ENCODE results near the gene CLPTM1L.

Gene CLPTM1L

DNA sequence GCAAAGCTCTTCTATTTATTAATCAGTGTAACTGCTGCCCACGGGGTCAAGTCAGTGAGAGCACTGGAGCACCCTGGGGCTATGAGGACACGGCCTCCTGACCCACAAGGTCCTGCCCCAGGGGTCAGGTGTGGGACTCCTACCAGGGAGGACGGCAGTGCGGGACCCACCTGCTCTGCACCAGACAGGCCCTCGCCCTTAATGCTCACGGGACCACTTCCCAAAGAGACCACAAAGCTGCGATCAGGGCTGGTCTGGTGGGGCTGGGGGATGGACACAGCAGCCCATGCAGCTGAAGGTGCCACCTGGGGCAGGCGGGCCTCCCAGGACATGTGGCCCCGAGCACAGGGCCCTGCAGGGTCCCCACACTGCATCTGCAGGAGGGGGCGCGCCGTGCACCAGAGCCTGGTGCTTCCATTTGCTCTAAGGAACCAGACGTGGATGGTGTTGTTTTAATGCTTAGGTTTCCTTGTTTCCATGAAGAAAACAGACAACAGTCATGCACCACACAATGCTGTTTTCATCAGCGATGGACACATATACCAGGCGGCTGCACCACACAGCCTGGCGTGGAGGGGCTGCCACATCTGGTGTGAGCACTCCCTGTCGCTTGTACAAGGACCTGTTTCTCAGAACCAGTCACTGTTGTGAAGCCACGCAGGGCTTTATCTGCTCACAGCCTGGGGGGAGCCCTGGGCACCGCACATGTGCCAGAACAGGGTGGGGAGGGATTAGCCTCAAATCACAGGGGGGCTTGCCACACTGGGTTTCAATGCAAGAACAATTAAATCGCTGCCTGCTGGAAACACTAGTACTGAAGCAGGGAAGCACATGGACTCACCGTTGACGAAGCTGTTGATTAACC is 22.6 kb downstream of the CLPTM1L start:
- TF ChIP-seq, protein P1, sequence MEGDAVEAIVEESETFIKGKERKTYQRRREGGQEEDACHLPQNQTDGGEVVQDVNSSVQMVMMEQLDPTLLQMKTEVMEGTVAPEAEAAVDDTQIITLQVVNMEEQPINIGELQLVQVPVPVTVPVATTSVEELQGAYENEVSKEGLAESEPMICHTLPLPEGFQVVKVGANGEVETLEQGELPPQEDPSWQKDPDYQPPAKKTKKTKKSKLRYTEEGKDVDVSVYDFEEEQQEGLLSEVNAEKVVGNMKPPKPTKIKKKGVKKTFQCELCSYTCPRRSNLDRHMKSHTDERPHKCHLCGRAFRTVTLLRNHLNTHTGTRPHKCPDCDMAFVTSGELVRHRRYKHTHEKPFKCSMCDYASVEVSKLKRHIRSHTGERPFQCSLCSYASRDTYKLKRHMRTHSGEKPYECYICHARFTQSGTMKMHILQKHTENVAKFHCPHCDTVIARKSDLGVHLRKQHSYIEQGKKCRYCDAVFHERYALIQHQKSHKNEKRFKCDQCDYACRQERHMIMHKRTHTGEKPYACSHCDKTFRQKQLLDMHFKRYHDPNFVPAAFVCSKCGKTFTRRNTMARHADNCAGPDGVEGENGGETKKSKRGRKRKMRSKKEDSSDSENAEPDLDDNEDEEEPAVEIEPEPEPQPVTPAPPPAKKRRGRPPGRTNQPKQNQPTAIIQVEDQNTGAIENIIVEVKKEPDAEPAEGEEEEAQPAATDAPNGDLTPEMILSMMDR (IDR thresholded peaks at IDR 0.05; ENCODE audit: low read depth, low read length): no peak
- no peak overlapping the region for H3K4me3 ChIP-seq (ENCODE audit: low read depth, low read length)
- DNase-seq (ENCODE audit: low read depth, low spot score): no peak
- in situ Hi-C loops (cut with HindIII; ENCODE audit: low sequenced_read_pairs): no loop called here

DNA sequence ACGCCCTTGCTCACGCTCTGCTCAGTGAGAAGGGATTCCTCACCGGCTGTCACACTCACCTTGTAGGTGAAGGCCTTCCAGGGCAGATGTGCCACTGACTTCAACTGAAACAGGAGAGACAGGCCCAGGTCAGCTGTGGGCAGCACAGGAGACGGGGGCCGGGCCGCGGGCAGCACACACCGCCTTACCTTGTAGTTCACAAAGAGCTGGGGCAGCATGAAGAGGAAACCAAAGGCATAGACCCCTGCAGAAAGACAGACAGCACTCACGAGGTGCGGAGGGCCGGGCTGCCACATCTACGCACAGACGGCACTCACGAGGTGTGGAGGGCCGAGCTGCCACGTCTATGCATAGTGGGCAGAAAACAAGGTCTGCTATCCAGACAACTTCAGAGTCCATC is 23.3 kb downstream of the CLPTM1L start:
- in situ Hi-C loops (cut with HindIII; ENCODE audit: low sequenced_read_pairs): no loop called here
- H3K4me3 ChIP-seq (ENCODE audit: low read depth, low read length): no peak overlapping the region
- TF ChIP-seq, protein P1 (IDR thresholded peaks at IDR 0.05; ENCODE audit: low read depth, low read length): no peak
- no peak for DNase-seq (ENCODE audit: low read depth, low spot score)

DNA sequence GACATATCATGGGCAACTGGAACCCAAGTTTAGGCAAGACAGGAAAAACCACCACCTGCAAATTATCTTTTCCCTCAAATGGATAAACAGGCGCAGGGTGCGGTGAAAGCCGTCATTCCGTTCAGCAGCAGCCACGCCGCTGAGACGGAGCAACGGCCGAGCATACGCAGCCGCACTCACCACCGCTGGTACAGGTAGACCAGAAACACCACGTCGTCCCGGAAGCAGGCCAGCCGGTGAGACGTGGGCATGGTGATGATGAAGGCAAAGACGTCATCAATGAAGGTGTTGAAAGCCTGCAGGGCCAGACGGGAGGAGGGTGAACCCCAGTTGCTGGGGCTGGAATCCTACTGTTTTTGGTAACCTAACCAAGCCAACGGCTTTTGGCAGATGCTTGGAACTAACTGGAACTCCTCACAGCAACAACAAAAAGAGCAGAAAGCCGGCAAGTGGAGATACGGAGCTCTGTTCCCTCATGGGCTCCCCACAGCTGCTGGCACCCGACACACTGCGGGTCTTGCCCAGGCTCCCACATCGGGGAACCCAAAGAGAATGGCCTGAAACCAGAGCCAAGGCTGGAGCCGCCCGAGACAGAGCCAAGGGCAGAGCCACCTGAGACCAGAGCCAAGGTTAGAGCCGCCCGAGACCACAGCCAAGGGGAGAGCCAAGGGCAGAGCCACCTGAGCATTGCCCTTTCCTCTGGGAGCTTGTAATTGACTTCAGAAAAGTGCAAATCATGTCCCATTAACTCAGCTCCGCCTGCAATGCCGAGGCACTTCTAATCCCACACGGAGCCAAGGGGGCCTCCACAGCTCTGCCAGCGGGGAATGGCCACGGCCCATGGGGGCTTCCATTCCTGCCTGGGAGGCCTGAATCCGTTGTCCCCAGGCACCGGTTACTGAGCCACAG is 24.2 kb downstream of the CLPTM1L start:
- no peak for DNase-seq (ENCODE audit: low read depth, low spot score)
- H3K4me3 ChIP-seq (ENCODE audit: low read depth, low read length): no peak overlapping the region
- in situ Hi-C loops (cut with HindIII; ENCODE audit: low sequenced_read_pairs): no loop called here
- TF ChIP-seq, protein P1 (IDR thresholded peaks at IDR 0.05; ENCODE audit: low read depth, low read length): no peak

DNA sequence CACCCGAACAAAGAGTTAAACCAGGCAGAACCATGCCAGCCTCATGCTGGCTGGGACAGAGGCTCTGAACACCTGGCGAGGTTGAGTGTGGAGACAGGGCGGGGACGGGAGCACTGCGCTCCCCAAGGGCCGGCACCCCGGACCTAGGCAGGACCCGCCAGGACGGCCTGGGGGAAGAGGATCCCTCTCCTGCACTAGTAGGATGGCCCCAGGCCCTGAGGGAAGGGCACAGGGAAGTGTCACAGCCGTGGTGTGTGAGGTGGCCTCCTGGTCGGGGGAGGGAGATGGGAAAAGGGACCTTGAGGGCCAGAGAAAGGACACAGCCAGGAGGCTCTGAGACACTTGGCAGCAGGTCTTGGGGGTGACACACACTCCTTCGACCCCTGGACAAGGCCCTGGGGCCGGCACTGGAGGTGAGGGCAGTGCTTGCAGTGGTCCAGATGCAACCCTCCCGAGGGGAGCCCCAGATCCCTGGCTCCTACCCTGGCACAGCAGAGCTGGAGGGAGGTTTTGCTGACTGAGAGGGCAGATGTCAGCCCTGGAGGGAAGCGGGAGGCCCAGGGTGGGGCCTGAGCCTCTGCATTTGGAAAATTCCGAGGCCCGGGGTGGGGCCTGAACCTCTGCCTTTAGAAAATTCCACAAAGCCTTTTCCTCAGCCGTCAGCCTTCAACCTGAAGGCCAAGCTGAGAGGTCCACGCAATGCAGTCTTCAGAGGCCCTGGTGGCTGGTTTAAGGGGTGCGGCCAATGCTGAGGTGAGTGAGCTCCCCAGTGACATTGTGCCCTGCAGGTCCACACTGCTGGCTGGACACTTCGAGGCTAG is 25.3 kb downstream of the CLPTM1L start:
- in situ Hi-C loops (cut with HindIII; ENCODE audit: low sequenced_read_pairs): no loop called here
- no peak overlapping the region for H3K4me3 ChIP-seq (ENCODE audit: low read depth, low read length)
- no peak for DNase-seq (ENCODE audit: low read depth, low spot score)
- TF ChIP-seq, protein P1 (IDR thresholded peaks at IDR 0.05; ENCODE audit: low read depth, low read length): no peak

DNA sequence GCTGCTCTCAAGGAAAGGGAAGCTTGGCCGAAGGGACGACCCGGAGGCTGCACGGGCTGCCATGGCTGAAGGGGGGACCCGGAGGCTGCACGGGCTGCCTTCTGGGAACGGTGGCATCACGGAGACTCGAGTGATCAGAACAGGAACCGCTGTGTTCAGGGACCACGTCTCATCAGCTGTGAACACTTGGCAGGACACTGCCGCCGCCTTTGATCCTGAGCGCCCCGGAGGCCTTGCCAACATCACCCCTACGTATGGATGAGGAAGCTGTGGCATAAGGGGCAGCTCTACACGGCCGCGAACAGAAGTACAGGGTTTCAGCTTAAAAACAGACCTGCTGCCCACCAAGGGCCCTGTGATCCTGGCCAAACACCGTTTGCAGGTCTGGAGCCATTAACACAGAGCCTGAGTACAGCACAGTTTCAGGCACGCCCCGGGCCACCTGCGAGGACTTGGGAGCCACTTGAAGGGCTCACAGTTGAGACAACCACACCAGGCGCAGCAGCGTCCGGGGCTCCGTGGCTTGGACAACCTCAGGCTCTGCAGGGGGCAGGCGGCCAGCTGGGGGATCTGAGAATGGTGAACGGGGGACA is 26.1 kb downstream of the CLPTM1L start:
- H3K4me3 ChIP-seq (ENCODE audit: low read depth, low read length): no peak overlapping the region
- TF ChIP-seq, protein P1 (IDR thresholded peaks at IDR 0.05; ENCODE audit: low read depth, low read length): no peak
- in situ Hi-C loops (cut with HindIII; ENCODE audit: low sequenced_read_pairs): no loop called here
- DNase-seq (ENCODE audit: low read depth, low spot score): no peak
